Naive thymus-derived CD4-positive, alpha-beta T cell (primary cell): Measurements from ENCODE around the gene FRAT2. TPM values are rescaled to one million over a fixed set of nuclear protein-coding genes. Genes with fewer than 3 reads are reported as not detected.

Experiments
- ATAC-seq: fragments of 150-1000 bp; cut with Tn5 transposase; 2 replicates; pipeline ENCODE4 v1.10.0; 2021; ENCODE audit warnings: mild to moderate bottlenecking, moderate library complexity
- CTCF ChIA-PET: fragments of 350-600 bp; sonication (Branson Sonifier 250); formaldehyde crosslinking; loops from one replicate; lab custom pipeline; 2021; ENCODE audit warnings: antibody characterized with exemption; lab: Charles Lee
- POLR2A ChIA-PET: fragments of 350-600 bp; sonication (Branson Sonifier 250); formaldehyde crosslinking; loops from one replicate; lab custom pipeline; 2021; ENCODE audit warnings: antibody characterized with exemption, inconsistent platforms; lab: Charles Lee
- DNase-seq, 9 donors: peaks; one replicate each; pipeline versions ENCODE4 v3.0.0 to v3.0.0-alpha.2; 2020 to 2022; ENCODE audit warnings: mixed read lengths in 1 of 9
- H3K27ac ChIP-seq: one replicate; pipeline ENCODE4 v1.7.0; 2013; ENCODE audit warnings: mild to moderate bottlenecking, low read depth, low read length, moderate library complexity
- H3K27me3 ChIP-seq, 2 donors: one replicate each; pipeline ENCODE4 v1.7.0; 2013; ENCODE audit warnings: low read length in 2 of 2, mild to moderate bottlenecking in 2 of 2, moderate library complexity in 2 of 2; ENCODE audit not compliant: control insufficient read depth in 2 of 2, insufficient read depth in 2 of 2
- H3K36me3 ChIP-seq, 3 experiments: 1 replicate in 2 of 3; 2 replicates in 1 of 3; pipeline ENCODE4 v1.7.0; 2013; ENCODE audit warnings: low read length in 3 of 3, mild to moderate bottlenecking in 3 of 3, moderate library complexity in 1 of 3; ENCODE audit not compliant: insufficient read depth in 3 of 3, control insufficient read depth in 2 of 3
- H3K4me1 ChIP-seq, 2 donors: one replicate each; pipeline ENCODE4 v1.7.0; 2013; ENCODE audit warnings: low read length in 2 of 2, mild to moderate bottlenecking in 2 of 2, moderate library complexity in 1 of 2; ENCODE audit not compliant: control insufficient read depth in 2 of 2, insufficient read depth in 2 of 2
- H3K4me3 ChIP-seq: 2 replicates; pipeline ENCODE4 v1.7.0; 2013; ENCODE audit warnings: mild to moderate bottlenecking, low read length
- H3K9me3 ChIP-seq, 3 experiments: 1 replicate in 2 of 3; 2 replicates in 1 of 3; pipeline ENCODE4 v1.7.0; 2013; ENCODE audit warnings: low read length in 3 of 3; ENCODE audit not compliant: control insufficient read depth in 2 of 3
- H3K27ac Mint-ChIP-seq, 9 donors: one replicate each; pipeline ENCODE4 v1.8.0; 2020 to 2022; ENCODE audit warnings: mixed read lengths in 9 of 9, mild to moderate bottlenecking in 8 of 9, moderate library complexity in 5 of 9, inconsistent platforms in 2 of 9
- H3K27me3 Mint-ChIP-seq, 5 donors: one replicate each; pipeline ENCODE4 v1.8.0; 2021 to 2022; ENCODE audit warnings: mixed read lengths in 5 of 5, mild to moderate bottlenecking in 1 of 5
- H3K36me3 Mint-ChIP-seq, 5 donors: one replicate each; pipeline ENCODE4 v1.8.0; 2020 to 2022; ENCODE audit warnings: mixed read lengths in 5 of 5, mild to moderate bottlenecking in 3 of 5, inconsistent platforms in 1 of 5
- H3K4me1 Mint-ChIP-seq, 7 donors: one replicate each; pipeline ENCODE4 v1.8.0; 2020 to 2022; ENCODE audit warnings: mixed read lengths in 7 of 7, mild to moderate bottlenecking in 3 of 7, inconsistent platforms in 1 of 7
- H3K4me3 Mint-ChIP-seq, 10 donors: one replicate each; pipeline ENCODE4 v1.8.0; 2020 to 2022; ENCODE audit warnings: mild to moderate bottlenecking in 10 of 10, mixed read lengths in 10 of 10, moderate library complexity in 6 of 10, inconsistent platforms in 2 of 10
- H3K9me3 Mint-ChIP-seq, 11 donors: one replicate each; pipeline ENCODE4 v1.8.0; 2020 to 2022; ENCODE audit warnings: mixed read lengths in 11 of 11, mild to moderate bottlenecking in 4 of 11, inconsistent platforms in 1 of 11, moderate library complexity in 1 of 11
- intact Hi-C, 2 donors: fragments of 100-400 bp; cut with micrococcal nuclease; formaldehyde crosslinking; loops; one replicate each; pipeline ENCODE4 v1.15.1; 2023
- polyA plus RNA-seq, 2 donors: library from polyadenylated mRNA; unstranded; fragments of 300-500 nt; fragmentation: Illumina TruSeq; gene quantifications; one replicate each; pipeline ENCODE4 v1.2.3, GENCODE V29; 2021
- total RNA-seq, 6 experiments: library from RNA in 5 of 6; stranded (reverse) in 5 of 6; gene quantifications; 1 replicate in 5 of 6; 2 replicates in 1 of 6; pipeline ENCODE4 v1.2.3 and lab custom pipeline; 2021 to 2026

The FRAT2 gene
- total RNA-seq, result 10 to 100 TPM in 4 of 5 experiments, 1 to 10 TPM in 1; 9.3 to 39.7 (median 29.8) TPM
- 10 to 100 TPM in 1 of 2 donors, 1 to 10 TPM in 1; 9.3 to 16.9 TPM for polyA plus RNA-seq
- total RNA-seq (lab: John Stamatoyannopoulos, UW), result 49.9 reads per million, percentile 71 among the genes with 10 or more reads in this experiment

- Mint-ChIP-seq H3K36me3 (peaks cover 0 to 15% (median 5%) of the 10 kb centered on the region in 5 donors), H3K4me1 (peaks cover 28 to 48% (median 42%) of the 10 kb centered on the region in 7 donors), H3K4me3 (peak within 1 kb of the TSS; percentile 88 to 98 (median 94)), H3K9me3 (no peaks in the 10 kb centered on the region), H3K27me3 (peaks cover 0 to 36% (median 0%) of the 10 kb centered on the region in 5 donors), H3K27ac (peak within 1 kb of the TSS; percentile 89 to 97 (median 93))
- ATAC-seq (peak; percentile 94), DNase-seq (peak; percentile 85 to 96 (median 92))
- Histone ChIP-seq H3K9me3 (no peaks in the 10 kb centered on the region), H3K4me1 (peaks cover 20 to 24% of the 10 kb centered on the region in 2 donors), H3K4me3 (peak within 1 kb of the TSS; percentile 78), H3K27ac (peak within 1 kb of the TSS; percentile 97), H3K27me3 (no peaks in the 10 kb centered on the region), H3K36me3 (peaks cover 0 to 9% (median 0%) of the 10 kb centered on the region in 3 experiments)
- ChIA-PET CTCF (interaction anchor here (1.0 to 4.9 kb wide), 3 partner anchors 15 to 66 kb away, joined by 3 to 31 read pairs (median 3); partner anchors contain the start of genes FRAT1 and RRP12), POLR2A (interaction anchor here (0.5 to 8.3 kb wide), 6 partner anchors 9 to 66 kb away, joined by 3 to 139 read pairs (median 16); partner anchors contain the start of genes ARHGAP19, FRAT1 and RRP12)
- intact Hi-C loops, result loop anchor here (1.0 to 10.0 kb wide), 12 partner anchors 14 to 750 kb away; partner anchors contain the start of genes ARHGAP19 (in 2 of the 2), MMS19 (in 2 of the 2), PI4K2A (in 2 of the 2) and RRP12 (in 2 of the 2)
These were observed at the start of gene FRAT2 for GRCh38 chr10:97334370-97335175. Gene FRAT2 (minus strand): TSS chr10:97334729. CDS start chr10:97334572, 157 bp downstream.

DNA sequence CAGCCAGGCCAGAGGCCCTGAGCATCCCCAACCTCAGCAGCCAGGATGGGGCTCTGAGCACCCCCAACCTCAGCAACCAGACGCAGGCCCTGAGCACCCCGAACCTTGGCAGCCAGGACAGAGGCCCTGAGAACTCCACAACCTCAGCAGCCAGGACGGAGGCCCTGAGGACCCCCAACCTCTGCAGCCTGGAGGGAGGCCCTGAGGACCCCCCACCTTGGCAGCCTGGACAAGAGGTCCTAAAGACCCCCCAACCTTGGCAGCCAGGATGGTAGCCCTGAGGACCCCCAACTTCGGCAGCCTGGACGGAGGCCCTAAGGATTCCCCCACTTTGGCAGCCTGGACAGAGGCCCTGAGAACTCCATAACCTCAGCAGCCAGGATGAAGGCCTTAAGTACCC is 49.6 kb upstream of the FRAT2 start:
- peaks cover 0 to 68% (median 0%) of the 10 kb centered on the region in 3 experiments for H3K36me3 ChIP-seq
- ATAC-seq (peak; percentile 2), DNase-seq (no peak)
- peaks cover 0 to 2% (median 0%) of the 10 kb centered on the region in 7 donors for H3K4me1 Mint-ChIP-seq
- peaks cover 6 to 30% (median 6%) of the 10 kb centered on the region in 5 donors for H3K36me3 Mint-ChIP-seq
- H3K4me1 ChIP-seq, result no peaks in the 10 kb centered on the region
- H3K27me3 Mint-ChIP-seq, result no peaks in the 10 kb centered on the region
- H3K9me3 ChIP-seq, result no peaks in the 10 kb centered on the region
- H3K4me3 ChIP-seq, result no peak overlapping the region
- no peaks in the 10 kb centered on the region for H3K9me3 Mint-ChIP-seq
- POLR2A ChIA-PET, result no interaction called here
- CTCF ChIA-PET, result no interaction called here
- intact Hi-C loops, result no loop called here
- H3K27ac ChIP-seq, result no peak overlapping the region
- peak overlapping the region in 1 of 10 donors; percentile 12 for H3K4me3 Mint-ChIP-seq
- H3K27me3 ChIP-seq, result no peaks in the 10 kb centered on the region
- no peak overlapping the region for H3K27ac Mint-ChIP-seq

DNA sequence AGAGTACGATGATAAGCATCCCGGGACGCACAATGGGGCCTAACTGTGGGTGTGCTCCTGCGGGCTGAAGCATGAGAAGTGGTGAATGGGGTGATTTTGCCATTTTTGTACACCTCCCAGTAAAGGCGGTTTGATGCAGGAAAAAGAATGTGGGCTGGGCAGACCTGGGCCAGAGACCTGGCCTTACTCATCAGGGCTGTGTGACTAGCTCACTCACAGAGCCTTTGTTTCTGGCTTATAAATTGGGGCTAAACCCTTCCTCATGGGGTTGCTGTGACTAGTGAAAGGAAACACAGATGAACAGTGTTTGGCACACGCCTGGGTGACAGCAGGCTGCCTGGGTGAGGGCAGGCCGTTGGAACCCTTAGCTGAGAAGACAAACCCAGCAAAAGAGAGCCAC is 48.6 kb upstream of the FRAT2 start:
- CTCF ChIA-PET, result no interaction called here
- ATAC-seq, result no peak
- H3K4me3 ChIP-seq, result no peak overlapping the region
- no peak for DNase-seq
- Mint-ChIP-seq H3K27ac (peak overlapping the region in 1 of 9 donors; percentile 36), H3K27me3 (no peaks in the 10 kb centered on the region), H3K36me3 (peaks cover 0 to 23% (median 3%) of the 10 kb centered on the region in 5 donors), H3K4me1 (no peaks in the 10 kb centered on the region), H3K9me3 (no peaks in the 10 kb centered on the region), H3K4me3 (no peak overlapping the region)
- H3K27ac ChIP-seq, result no peak overlapping the region
- intact Hi-C loops, result no loop called here
- H3K4me1 ChIP-seq, result no peaks in the 10 kb centered on the region
- H3K36me3 ChIP-seq, result peaks cover 0 to 63% (median 0%) of the 10 kb centered on the region in 3 experiments
- H3K9me3 ChIP-seq, result no peaks in the 10 kb centered on the region
- POLR2A ChIA-PET, result no interaction called here
- no peaks in the 10 kb centered on the region for H3K27me3 ChIP-seq

GRCh38 chr10:97381626-97382025 is 47.1 kb upstream of the FRAT2 start:
- Histone ChIP-seq H3K4me3 (no peak overlapping the region), H3K36me3 (peaks cover 0 to 64% (median 0%) of the 10 kb centered on the region in 3 experiments), H3K27me3 (no peaks in the 10 kb centered on the region), H3K27ac (no peak overlapping the region), H3K9me3 (no peaks in the 10 kb centered on the region), H3K4me1 (no peaks in the 10 kb centered on the region)
- Mint-ChIP-seq H3K27me3 (no peaks in the 10 kb centered on the region), H3K36me3 (peaks cover under 1 to 24% (median 3%) of the 10 kb centered on the region in 5 donors), H3K4me3 (no peak overlapping the region), H3K9me3 (no peaks in the 10 kb centered on the region), H3K27ac (no peak overlapping the region), H3K4me1 (peaks cover 0 to under 1% (median 0%) of the 10 kb centered on the region in 7 donors)
- no peak for ATAC-seq
- no peak for DNase-seq
- ChIA-PET CTCF (no interaction called here), POLR2A (no interaction called here)
- intact Hi-C loops, result no loop called here

DNA sequence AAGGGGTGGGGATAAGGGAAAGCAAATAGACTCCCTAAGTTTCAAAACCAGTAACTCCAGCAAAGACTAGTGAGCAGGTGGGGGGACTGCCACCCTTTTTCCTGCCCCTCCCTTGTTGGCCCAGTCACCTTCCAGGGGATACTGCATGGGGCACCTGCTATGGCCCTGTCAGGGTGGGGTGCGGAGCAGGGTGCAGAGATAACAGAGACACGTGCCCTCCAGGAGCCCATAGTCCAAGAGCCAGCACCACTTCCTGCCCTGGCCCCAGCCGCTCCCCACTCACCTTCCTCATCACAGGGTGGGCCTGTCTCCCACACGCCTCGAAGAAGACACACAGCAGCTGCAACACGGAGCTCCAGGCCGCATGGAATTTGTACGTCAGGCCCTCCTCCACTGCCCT is 46.0 kb upstream of the FRAT2 start:
- Histone ChIP-seq H3K4me1 (no peaks in the 10 kb centered on the region), H3K4me3 (no peak overlapping the region), H3K9me3 (no peaks in the 10 kb centered on the region), H3K36me3 (peaks cover 0 to 59% (median 0%) of the 10 kb centered on the region in 3 experiments), H3K27me3 (no peaks in the 10 kb centered on the region), H3K27ac (no peak overlapping the region)
- DNase-seq, result no peak
- Mint-ChIP-seq H3K4me1 (peaks cover 0 to 4% (median 0%) of the 10 kb centered on the region in 7 donors), H3K9me3 (no peaks in the 10 kb centered on the region), H3K27me3 (no peaks in the 10 kb centered on the region), H3K4me3 (no peak overlapping the region), H3K36me3 (peaks cover 2 to 23% (median 4%) of the 10 kb centered on the region in 5 donors), H3K27ac (no peak overlapping the region)
- ChIA-PET CTCF (no interaction called here), POLR2A (no interaction called here)
- intact Hi-C loops, result no loop called here
- peak; percentile 9 for ATAC-seq

DNA sequence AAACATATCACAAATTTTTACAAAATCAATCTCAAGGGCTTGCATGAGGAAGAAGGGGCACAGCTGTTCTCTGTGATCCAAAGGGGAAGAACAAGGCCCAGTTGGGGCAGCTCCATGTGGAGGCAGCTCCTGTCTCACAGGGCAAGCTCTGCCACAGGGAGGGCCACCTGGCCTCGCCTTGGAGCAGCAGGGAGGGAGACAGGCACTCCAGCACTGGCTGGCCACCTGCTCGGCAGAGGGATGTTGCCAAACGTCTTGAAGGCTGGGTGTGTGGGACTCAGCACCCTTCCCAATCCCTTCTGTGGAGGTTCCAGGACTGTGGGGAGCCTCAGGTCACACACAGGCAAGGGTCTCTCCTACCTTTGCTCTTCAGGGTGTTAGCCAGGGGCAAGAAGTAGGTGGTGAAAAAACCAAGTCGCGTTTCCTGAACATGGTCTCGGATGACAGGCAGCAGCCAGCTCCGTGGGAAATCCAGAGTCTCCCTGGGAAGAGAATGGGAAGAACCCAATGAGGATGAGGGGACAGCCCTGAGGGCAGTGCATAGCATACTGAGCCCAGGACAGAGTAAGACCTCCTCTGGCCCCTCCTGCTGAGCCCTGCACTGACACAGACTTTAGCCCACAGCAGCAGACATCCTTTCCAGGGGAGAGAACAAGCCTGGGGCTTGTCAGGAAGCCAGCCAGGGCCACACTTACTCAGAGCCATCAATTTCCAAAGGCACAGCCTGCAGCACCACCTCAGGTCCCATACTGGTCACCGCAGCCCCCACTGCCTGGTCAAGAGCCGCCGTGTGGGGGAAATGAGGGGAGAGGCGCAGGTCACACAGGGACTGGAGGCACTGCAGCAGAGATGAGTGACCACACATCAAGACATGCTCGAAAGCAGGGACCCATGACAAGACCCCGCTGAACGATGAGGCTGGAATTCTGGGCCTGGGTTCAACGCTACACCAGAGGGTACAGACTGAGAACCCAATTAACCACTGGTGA is 44.7 kb upstream of the FRAT2 start:
- DNase-seq (no peak), ATAC-seq (no peak)
- no peaks in the 10 kb centered on the region for H3K9me3 ChIP-seq
- H3K4me3 Mint-ChIP-seq, result no peak overlapping the region
- no peaks in the 10 kb centered on the region for H3K9me3 Mint-ChIP-seq
- ChIA-PET POLR2A (no interaction called here), CTCF (no interaction called here)
- no peak overlapping the region for H3K27ac ChIP-seq
- no peaks in the 10 kb centered on the region for H3K4me1 ChIP-seq
- no peaks in the 10 kb centered on the region for H3K27me3 Mint-ChIP-seq
- H3K27me3 ChIP-seq, result no peaks in the 10 kb centered on the region
- peaks cover 0 to 51% (median 0%) of the 10 kb centered on the region in 3 experiments for H3K36me3 ChIP-seq
- H3K4me3 ChIP-seq, result no peak overlapping the region
- intact Hi-C loops, result no loop called here
- peak overlapping the region in 1 of 9 donors; percentile 12 for H3K27ac Mint-ChIP-seq
- H3K36me3 Mint-ChIP-seq, result peaks cover 2 to 18% (median 7%) of the 10 kb centered on the region in 5 donors
- peaks cover 0 to 4% (median 0%) of the 10 kb centered on the region in 7 donors for H3K4me1 Mint-ChIP-seq
